Measurements from ENCODE around the gene ZBTB47.

Gene ZBTB47

DNA sequence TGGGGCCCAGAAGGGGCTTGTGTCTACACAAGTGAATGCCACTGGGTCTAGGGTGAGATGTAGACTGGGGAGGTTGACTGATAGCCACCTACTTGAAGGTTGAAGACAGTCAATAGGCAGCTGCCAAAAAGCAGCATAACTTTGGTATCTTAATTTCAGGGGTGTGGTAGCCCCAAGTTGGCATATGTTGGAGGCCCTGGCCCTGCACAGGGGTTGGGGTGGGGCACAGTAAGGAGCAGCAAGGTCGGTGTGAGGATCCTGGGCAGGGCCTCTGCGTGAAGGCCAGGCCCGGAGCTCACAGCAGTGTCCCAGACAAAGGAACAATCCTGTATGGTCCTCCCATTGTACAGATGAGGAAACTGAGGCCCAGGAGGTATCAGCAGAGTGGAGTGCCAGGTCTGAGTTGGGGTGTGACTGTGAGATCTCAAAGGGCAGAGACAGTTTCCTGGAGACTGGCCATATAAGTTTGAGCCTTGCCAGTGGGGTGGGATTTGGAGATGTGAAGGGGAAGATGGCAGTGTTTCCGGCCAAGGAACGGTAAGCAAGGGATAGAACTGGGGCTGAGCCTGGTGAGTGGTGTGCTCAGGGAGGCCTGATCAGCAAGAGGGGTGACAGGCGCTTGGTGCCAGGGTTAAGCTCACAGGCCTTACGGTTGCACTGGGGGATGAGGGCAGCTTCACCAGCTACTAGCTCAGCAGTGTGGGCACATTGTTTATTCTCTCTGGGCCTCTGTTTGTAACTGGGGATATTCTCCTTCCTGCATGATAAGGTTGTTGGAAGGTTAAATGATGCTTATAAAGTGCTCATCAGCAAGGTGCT, 33.5 kb downstream of the ZBTB47 start:
- DNase-seq, result no peak

DNA sequence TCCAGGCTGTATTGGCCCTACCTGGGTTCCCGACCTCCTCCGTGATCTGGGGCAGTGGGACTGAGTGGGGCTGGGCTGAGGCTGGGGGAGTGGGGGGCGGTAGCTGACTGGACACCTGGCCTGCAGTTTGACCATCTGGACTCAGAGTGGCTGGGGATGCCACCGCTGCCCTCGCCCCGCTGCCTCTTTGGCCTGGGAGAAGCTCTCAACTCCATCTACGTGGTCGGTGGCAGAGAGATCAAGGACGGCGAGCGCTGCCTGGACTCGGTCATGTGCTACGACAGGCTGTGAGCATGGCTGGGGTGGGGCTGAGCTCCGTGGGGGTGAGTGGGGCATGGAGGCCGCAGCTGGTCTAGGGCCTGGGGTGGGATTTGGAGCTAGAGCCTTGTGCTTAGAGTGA, 34.5 kb downstream of the ZBTB47 start:
- DNase-seq, result no peak

DNA sequence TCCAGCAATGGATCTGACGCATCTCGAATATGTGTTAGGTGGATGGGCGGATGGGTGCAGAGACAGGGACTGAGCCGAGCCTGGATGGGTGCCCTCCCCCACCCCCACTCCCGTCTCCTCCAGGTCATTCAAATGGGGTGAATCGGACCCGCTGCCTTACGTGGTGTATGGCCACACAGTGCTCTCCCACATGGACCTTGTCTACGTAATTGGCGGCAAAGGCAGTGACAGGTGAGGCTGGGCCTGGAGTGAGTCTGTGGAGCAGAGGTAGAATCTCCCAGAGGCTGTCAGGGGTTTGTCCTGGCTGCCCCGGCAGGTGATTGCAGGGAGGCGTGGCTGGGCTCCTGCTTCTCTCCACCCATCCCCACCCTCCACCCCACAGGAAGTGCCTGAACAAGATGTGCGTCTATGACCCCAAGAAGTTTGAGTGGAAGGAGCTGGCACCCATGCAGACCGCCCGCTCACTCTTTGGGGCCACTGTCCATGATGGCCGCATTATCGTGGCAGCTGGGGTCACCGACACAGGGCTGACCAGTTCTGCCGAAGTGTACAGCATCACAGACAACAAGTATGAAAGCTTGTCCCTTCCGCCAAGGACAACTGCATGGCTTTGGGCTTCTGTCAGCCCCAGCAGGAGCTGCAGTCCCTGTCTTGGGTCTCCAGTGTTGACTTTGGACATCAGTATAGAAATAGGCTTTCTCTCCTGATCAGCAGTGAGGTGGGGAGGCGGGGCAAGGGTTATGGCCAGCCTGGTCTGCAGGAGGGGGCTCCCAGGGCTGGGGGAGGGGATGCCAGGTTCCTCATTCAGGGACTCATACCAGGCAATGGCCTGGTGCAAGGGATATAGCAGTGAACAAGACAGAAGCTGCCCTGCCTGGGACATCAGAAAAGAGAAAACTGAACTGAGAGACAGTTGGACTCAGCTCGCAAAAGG, 35.3 kb downstream of the ZBTB47 start:
- no peak for DNase-seq

DNA sequence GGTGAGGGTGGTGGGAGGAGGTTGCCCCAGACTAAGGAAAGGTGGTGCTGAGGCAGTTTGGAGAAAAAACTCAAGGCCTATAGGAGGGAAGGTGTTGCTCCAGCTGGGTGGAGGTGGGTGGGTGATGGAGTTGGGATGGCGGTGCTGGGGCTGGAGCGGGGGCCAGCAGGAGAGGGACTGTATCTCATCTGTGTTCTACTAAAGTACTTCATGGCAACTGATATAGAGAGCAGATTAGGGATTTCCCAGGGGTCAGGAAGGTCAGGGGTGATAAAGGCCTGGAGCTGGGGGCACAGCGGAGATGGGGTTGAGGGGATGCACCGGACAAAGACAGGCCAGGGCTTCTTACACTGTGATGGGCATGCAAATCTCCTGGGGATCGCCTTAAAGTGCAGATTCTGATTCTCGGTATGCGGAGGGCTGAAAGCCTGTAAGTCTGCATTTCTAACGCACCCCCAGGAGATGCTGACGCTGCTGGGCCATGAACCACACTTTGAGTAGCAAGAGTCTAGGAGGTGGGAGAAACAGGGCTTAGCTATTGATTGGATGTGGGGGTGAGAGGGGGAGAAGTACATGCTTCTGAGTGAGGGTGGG, 36.0 kb downstream of the ZBTB47 start:
- DNase-seq, result no peak

DNA sequence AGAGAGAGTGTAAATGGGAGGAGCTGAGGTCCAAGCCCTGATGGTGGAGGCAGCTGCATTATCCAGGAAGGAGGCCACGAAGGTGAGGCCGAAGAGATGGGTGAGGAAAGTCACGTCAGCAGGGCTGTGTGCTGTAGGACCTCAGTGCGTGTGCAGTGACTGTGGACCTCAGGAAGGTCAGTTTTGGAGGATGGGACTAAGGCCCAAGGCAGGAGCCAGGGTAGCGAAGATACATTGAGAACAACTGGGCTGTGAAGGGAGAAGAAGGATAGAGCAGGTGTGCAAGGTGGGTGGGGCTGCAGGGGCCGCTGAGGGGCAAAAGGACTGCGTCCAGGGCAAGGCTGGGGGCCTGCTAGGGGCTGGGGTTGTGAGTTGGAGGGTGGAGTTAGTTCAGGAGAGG, 36.7 kb downstream of the ZBTB47 start:
- DNase-seq, result no peak

DNA sequence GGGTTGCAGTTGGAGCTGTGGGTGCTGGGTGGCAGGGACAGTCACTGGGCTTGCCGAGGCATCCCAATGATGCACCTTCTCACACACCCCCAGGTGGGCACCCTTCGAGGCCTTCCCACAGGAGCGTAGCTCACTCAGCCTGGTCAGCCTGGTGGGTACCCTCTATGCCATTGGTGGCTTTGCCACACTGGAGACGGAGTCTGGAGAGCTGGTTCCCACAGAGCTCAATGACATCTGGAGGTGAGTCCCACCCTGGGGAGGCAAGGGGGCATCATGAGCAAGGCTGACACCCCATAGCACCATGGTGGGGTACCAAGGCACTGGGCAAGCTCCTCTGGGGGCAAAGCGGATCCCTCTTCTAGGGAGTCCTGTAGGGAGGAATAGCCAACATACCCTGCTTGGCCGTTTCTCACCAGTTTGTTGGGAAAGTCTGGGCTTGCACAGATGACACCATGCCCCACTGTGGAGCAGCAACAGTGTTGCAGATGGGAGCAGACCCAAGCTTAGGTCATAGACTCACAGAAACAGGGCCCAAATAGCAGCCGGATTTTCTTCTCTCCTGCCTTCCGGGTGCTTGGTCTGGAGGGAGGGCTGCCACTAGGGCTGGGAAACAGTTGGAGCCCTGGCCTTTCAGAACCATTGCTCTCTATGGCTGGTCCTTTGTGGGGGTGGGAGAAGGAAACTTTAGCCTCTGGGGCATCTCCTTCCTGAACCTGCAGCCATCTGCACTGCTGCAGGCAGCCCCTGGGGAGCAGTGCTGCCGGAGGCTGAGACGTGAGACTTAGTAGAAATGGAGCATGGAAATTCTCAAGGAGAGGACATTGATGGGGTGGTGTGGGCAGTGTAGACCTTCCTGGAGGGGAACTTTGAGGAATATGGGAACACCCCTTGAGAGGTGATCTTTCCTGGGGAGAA, 37.5 kb downstream of the ZBTB47 start:
- no peak for DNase-seq

DNA sequence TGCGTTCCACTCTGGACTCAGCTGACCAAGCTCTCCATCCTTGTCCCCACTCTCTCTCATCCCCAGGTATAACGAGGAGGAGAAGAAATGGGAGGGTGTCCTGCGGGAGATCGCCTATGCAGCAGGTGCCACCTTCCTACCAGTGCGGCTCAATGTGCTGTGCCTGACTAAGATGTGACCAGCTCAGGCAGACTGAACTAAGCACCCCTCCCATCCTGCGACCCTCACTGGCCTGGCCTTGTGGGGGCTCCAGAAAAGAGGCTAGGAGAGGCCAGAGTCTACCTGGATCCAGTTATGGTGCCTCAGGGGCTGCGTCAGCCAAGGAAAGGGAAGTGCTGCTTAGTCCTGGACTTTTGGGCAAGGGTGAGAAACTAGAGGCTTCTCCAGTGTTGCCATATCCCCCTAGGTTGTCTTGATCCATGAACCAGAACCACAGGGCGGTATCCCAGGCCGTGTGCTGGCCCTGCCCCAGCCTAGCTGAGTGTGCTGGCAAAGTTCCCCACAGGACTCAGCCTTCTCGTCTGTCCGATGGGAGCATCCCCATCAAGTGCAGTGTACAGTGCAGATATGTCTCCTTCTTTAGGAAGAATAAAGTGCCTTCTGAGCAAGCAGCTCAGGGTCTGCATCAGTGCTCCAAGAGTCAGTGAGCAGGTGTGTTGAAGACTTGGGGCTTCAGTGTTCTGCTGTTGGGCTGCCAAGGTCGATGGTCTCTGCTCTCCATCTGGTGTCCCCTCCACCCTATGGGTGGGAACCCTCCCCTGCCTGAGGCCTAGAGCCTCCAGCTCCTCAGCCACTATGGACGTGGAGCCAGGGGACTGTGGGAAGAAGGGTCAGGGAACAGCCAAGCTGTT, 38.5 kb downstream of the ZBTB47 start:
- no peak for DNase-seq

DNA sequence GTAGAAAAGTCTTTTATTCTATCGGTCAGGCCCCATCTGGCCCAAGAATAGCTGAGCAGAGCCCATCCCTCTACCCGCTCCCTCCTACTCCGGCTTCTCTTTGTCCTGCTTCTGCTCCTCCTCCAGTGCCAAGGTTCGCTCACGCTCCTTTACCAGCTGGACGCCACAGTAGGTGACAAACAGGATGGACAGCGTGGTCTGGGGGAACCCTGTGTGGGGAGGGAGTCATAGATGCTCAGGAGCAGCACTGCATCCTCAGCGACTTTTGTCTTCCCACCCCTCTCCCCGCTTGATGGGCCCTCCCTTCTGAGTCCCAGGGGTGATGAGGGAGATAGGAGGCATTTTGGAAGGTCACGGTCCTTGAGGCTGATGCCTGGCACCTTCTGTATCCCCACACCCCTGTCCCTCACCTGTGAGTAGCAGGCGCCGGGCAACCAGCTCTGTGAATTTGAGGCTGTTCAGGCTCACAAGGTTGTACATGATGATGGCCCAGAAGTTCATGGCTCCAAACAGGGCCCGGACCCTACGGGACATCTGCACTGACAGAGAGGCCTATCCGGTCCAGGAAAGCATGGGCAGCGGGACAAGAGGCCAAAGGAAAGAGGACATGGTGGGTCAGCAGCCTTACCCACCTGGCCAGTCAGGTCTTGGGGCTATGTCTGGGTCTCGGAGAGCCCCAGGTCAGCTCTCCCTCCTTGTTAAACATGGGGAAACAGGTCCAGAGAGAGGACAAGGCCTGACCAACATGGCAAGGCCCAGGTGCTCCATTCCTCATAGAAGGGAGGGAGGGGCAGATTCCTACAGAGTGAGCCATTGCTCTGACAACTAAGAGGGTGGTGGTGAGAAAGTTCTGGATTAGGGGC, 39.4 kb downstream of the ZBTB47 start:
- no peak for DNase-seq

DNA sequence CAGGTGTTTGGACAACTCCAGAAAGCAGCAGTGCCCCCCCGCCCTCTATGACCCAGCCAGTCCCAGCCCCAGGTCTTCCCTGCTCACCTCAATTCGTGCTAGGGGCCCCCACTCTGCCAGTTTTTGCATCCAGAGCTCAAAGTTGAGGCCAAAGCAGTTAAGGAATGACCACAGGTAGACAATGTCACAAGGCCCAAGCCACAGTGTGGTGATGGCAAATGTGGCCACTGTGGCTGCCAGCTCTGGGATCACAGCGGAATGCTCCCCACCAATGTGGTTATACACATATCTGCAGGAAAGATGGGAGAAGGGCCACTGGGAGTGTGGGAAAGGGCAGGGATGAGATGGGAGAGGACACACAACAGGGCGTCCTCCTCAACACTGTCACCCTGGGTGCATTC, 40.0 kb downstream of the ZBTB47 start:
- DNase-seq, result no peak

DNA sequence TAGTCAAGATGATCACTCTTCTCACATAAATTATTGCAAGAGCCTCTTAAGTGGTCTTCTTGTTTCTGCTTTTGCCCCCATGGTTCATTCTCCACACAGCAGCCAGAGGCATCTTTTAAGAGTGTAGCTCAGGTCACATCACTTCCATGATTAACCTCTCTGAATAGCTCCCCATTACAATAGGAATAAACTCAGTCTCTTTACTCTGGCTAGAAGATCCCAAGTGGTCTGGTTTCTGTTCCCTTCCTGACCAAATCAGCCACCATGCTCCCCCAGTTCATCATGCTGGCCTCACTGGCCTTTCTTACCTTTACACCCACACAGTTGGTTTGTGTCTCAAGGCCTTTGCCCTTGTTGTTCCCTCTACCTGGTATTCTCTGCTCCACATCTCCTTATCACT, 40.9 kb downstream of the ZBTB47 start:
- no peak for DNase-seq

DNA sequence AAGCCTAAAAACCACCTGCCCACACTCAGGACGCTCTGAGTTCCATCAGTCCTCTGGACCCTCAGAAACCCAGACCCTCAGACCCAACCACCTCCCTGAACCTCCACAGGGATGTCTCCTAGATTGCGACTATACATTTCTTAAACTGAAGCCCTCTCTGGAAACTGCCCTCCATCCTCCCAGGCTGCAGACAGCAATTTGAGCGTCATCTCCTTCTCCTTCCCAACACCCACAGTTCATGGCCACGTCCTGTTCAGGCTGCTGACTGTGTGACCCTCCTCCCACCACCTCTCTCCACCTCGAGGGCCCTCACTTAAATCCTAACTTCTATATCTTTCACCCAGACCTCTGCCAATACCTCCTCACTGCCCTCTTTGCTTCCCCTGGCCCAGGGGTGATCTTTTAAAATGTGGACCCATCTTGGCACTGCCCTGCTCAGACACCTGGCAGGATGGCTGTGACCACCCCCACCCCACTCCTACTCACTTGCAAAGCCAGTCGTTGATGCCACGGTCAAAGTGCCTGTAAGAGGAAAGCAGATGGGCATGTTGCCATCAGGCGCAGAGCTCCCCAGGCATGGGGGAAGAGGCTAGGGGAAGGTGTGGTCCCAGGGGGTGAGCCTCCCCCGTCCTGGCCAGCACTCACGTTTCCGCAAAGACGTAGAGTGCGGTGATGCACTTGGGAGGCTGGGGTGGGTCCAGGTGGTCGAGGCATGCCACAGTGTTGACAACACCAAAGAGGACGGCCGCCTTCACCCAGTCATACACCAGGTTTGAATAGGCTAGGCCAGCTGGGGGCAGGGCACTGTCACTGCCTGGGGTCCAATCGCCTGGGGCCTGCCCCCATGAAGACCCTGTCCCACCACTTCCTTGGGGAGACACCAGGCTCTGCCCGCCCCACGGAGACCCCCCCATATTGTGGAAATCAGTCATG, 43.1 kb downstream of the ZBTB47 start:
- no peak for DNase-seq

DNA sequence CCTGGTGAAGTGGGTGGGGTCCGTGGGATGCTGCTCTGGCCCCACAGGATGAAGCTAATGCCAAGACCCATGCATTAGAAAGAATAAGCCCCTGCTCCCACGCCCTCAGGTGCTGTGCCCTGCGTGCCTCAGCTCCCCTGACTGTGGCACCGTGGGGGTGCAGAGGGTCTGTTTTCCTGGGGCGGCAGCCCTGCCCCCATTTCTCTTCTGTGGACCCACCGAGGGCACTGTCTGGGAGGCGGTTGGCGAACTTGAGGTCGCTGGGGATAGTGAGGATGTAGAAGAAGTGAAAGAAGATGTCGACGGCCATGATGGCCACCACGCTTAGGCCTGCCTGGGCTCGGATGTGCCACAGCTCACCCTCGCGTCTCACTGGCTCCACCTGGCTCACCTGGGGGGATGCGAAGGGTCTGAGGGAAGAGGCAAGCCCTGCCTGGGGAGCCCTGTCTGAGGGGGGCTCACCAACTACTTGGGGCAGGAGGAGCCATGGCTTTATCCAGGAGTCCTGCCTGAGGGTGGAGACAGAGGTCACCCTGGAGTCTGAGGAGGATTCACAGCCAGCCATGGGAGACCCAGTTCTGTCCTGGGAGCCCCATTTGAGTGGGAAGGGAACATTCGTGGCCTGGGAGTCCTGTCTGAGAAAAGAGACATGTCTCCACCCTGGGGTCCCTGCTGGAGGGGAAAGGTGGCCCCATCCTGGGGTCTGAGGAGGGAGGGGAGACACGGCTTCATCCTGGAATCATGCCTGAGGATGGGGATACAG, 44.0 kb downstream of the ZBTB47 start:
- no peak for DNase-seq

DNA sequence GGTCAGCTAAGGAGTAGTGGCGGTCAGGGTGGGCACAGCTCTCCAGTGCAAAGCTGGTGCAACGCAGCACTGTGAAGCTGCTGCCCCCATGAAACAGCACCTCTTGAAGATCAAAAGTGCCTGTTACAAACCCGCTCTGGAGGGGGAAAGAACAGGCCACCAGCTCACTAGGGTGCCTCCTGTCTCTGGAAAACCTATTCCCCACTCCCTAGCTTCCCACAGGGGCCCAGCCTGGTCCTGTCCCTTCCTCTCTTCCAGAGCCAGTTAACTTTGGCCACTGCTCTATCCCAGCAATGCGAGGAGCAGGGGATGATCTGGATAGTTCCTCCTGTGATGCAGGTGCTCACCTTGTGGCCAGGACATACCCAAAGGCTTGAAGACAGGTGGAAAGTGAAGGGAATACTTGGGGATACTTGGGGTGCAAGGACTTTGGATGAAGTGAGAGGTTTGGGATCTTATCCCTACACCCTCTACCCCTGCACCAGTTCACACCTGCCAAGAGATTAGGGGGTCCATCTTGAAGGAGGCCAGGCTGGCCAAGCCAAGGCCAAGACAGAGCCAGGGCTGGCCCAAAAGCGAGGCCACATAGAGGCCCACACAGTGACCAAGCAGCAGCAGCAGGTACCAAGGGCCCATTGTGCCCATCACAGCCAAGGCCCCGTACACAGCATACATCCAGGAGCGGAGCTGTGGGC, 44.9 kb downstream of the ZBTB47 start:
- no peak for DNase-seq

DNA sequence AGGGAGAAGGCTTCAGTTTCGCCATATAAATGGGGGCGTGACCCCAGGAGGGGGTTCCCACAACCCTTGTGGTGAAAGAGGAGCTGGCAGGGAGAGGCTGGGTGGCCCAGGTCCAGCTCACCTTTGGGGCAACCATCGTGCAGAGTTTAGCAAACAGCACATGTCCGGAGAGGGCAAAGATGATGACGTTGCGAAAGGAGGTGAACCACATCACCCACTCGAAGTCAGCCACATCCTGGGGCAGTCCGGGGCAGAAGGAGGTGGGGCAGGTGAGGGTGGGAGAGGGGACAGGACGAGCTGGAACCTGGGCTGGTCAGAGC, 45.4 kb downstream of the ZBTB47 start:
- DNase-seq, result no peak

DNA sequence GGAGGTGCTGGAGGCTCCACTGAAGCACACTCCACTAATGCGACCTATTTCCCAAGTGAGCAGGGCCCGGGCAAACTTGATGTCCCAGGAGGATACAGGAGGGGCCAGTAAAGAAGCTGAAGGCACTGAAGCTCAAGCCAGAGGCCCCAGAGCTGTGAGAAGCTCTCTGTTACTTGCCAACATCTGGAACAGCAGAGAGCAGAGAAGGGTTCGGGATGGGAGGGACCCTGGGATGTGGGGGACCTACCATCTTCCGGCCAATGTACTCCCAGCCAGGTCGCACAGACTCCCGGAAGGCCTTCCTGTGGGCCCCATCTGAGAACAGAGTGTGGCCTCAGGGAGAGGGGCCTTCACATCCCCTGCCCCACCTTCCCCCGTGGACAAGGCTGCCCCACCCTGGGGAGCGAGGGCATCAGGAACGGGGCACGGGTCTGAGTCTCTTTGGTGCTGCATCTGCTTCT, 46.0 kb downstream of the ZBTB47 start:
- DNase-seq, result no peak

DNA sequence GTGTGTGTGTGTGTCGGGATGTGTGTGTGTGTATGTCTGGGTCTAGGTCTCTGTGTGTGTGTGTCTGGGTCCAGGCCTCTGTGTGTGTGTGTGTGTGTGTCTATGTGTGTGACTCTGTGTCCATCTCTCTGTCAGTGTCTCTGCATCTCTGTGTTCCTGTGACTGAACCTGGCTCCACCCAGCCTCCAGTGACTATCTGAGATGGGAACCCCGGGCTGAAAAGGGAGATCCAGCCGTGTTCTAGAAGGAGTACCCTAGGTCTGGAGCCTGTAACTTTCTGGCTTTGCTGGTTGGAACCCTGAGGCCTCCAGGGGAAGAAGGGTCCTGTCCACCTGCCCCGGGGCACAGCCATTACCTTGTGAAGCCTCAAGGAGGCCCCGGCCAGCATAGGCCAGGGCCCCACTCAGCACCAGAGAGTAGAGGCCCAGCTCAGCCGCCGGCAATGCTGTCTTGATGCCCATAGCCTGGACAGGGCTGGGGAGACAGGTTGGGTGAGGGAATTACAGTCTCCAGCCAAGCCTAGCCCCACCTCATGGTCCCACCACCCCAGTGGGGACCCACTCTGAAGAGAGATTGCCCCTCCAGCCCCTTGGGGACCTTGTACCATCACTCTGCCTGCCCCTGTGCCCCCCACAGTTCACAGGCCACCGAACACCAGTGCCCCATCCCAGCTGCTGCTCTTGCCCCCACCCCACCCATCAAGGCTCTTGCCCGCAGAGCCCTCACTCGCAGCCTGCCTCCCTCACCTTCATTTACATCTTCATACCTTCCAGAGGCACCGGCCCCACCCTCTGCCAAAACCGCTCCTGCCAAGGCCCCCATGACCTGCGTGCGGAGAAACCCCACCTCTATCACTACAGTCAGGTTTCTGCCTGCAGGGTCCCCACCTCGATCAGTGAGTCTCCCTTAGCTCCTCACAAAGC, 47.1 kb downstream of the ZBTB47 start:
- no peak for DNase-seq
